ENCODE data around the gene BCAN.

GRCh38 chr1:156670359-156670758 lies 28.4 kb downstream of the BCAN start:
- TF ChIP-seq CTCF (IDR thresholded peaks at IDR 0.05): no peak
- no peak for TF ChIP-seq POLR2A (IDR thresholded peaks at IDR 0.05)
